ENCODE results near the gene SSH3. TPM values are rescaled to one million over a fixed set of nuclear protein-coding genes. Genes with fewer than 3 reads are reported as not detected.

Gene SSH3
- total and polyA plus RNA-seq, 2 of the 8 experiments (the other 6 are each of a cell fraction or from before 2014, with no cell fraction given), result 16.9 to 19.8 TPM

DNA sequence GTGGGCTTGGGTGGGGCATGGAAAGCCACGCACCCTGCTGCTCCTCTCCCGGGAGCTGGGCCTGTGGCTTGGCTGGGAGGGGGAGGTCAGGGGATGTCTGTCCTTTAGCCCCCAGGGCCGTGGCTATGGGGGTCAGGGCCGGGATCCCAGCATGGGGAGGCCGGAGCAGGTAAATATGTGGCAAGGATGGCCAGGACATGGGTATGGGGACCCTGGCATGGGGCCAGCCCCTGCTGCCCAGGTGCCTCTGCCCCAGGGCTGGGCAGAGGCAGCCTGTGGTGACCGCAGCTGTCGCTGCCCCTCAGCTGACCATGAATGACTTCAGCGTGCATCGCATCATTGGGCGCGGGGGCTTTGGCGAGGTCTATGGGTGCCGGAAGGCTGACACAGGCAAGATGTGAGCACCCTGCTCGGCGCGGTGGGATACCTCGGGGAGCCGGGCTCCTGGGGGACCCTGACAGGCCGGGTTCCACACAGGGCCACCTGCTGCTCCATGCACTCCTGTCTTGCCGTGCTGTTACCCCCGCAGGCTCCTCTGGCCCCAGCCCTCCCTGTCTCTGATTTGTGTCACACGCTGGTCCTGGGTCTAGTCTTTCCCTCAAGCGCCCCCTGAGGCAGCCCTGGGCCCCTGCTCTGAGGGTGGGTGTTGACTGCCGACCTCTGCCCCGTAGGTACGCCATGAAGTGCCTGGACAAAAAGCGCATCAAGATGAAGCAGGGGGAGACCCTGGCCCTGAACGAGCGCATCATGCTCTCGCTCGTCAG lies 22.4 kb upstream of the SSH3 start (continued):
- TF ChIP-seq SAP30 (IDR thresholded peaks at IDR 0.05; ENCODE audit: insufficient read depth, insufficient replicate concordance, low read length) (no peak), BCL11A (IDR thresholded peaks at IDR 0.05; ENCODE audit: low read depth in 2 of 2, low read length in 2 of 2) (no peak), SIX5 (IDR thresholded peaks at IDR 0.05; ENCODE audit: low read depth, low read length) (no peak), SUZ12 (IDR thresholded peaks at IDR 0.05; ENCODE audit: low read length) (no peak)
